Activated CD8-positive, alpha-beta T cell treated with anti-CD3 and anti-CD28 coated beads for 36 hours (primary cell): ENCODE measurements around the gene TDRD12. TPM values are rescaled to one million over a fixed set of nuclear protein-coding genes. Genes with fewer than 3 reads are reported as not detected.
A peak's percentile ranks its signal among the peaks of the same experiment; 100 is the strongest.

Source experiments
- ATAC-seq: fragments of 200-7000 bp; cut with Tn5 transposase; one replicate; pipeline ENCODE4 v1.10.0; 2021; ENCODE audit warnings: mild to moderate bottlenecking, moderate library complexity
- CTCF ChIA-PET: fragments of 350-600 bp; sonication (Branson Sonifier 250); formaldehyde crosslinking; loops from one replicate; lab custom pipeline; 2021; ENCODE audit warnings: antibody characterized with exemption; lab: Charles Lee
- POLR2A ChIA-PET: fragments of 350-600 bp; sonication (Branson Sonifier 250); formaldehyde crosslinking; loops from one replicate; lab custom pipeline; 2021; ENCODE audit warnings: antibody characterized with exemption; lab: Charles Lee
- DNase-seq: peaks from one replicate; pipeline ENCODE4 v3.0.0-alpha.2; 2020
- H3K27ac Mint-ChIP-seq: one replicate; pipeline ENCODE4 v1.8.0; 2021; ENCODE audit warnings: mild to moderate bottlenecking, mixed read lengths
- H3K27me3 Mint-ChIP-seq: one replicate; pipeline ENCODE4 v1.8.0; 2021; ENCODE audit warnings: mixed read lengths
- H3K36me3 Mint-ChIP-seq: one replicate; pipeline ENCODE4 v1.8.0; 2021; ENCODE audit warnings: low read depth, mixed read lengths
- H3K4me1 Mint-ChIP-seq: one replicate; pipeline ENCODE4 v1.8.0; 2021; ENCODE audit warnings: low read depth, mixed read lengths
- H3K4me3 Mint-ChIP-seq: one replicate; pipeline ENCODE4 v1.8.0; 2021; ENCODE audit warnings: mild to moderate bottlenecking, moderate library complexity, mixed read lengths
- H3K9me3 Mint-ChIP-seq: one replicate; pipeline ENCODE4 v1.8.0; 2021; ENCODE audit warnings: mixed read lengths
- CTCF ChIP-seq: fragments of 200-600 bp; IDR thresholded peaks from one replicate; pipeline ENCODE4 v1.8.0; 2022; ENCODE audit warnings: antibody characterized with exemption, mild to moderate bottlenecking
- intact Hi-C: fragments of 100-400 bp; cut with micrococcal nuclease; formaldehyde crosslinking; loops from one replicate; pipeline ENCODE4 v1.10.0; 2022
- total RNA-seq, 2 experiments: library from RNA; stranded (reverse); gene quantifications; one replicate each; pipeline ENCODE4 v1.2.3, GENCODE V29; 2021

The TDRD12 gene
- under 1 TPM in 1 of 2 experiments, not detected in 1; 0.13 TPM for total RNA-seq

- Mint-ChIP-seq H3K4me3 (no peak within 1 kb of the TSS), H3K36me3 (peaks cover 14% of the 10 kb centered on the region), H3K4me1 (no peaks in the 10 kb centered on the region), H3K27ac (no peak within 1 kb of the TSS), H3K27me3 (no peaks in the 10 kb centered on the region), H3K9me3 (no peaks in the 10 kb centered on the region)
- intact Hi-C loops = no loop called here
- ATAC-seq = no peak
- TF ChIP-seq CTCF = no peak
- ChIA-PET CTCF (no interaction called here), POLR2A (no interaction called here)
- no peak for DNase-seq
Observed at GRCh38 chr19:32719611-32720059, at the start of gene TDRD12. Gene TDRD12 (plus strand): TSS chr19:32719767. CDS start chr19:32720073, 306 bp downstream.

GRCh38 chr19:32671883-32672593, 47.5 kb upstream of the TDRD12 start:
- intact Hi-C loops = no loop called here
- no peak for DNase-seq
- TF ChIP-seq CTCF = no peak
- H3K27me3 Mint-ChIP-seq = peaks cover 5% of the 10 kb centered on the region
- no peaks in the 10 kb centered on the region for H3K9me3 Mint-ChIP-seq
- peaks cover 4% of the 10 kb centered on the region for H3K36me3 Mint-ChIP-seq
- ChIA-PET POLR2A (interaction anchor here (1.3 kb wide), 1 partner anchor 18 kb away, joined by 4 read pairs; no protein-coding TSS in a partner anchor), CTCF (interaction anchor here (1.1 kb wide), 1 partner anchor 72 kb away, joined by 3 read pairs; no protein-coding TSS in a partner anchor)
- ATAC-seq = no peak
- H3K27ac Mint-ChIP-seq = no peak overlapping the region
- H3K4me3 Mint-ChIP-seq = no peak overlapping the region
- peaks cover 33% of the 10 kb centered on the region for H3K4me1 Mint-ChIP-seq

- DNase-seq (no peak), ATAC-seq (no peak)
- CTCF ChIA-PET = interaction anchor here (0.6 kb wide), 1 partner anchor 25 kb away, joined by 3 read pairs; no protein-coding TSS in a partner anchor
- intact Hi-C loops = no loop called here
- peaks cover 12% of the 10 kb centered on the region for H3K27me3 Mint-ChIP-seq
- H3K9me3 Mint-ChIP-seq = no peaks in the 10 kb centered on the region
- peaks cover 38% of the 10 kb centered on the region for H3K4me1 Mint-ChIP-seq
- H3K4me3 Mint-ChIP-seq = peak overlapping the region; percentile 48
- H3K36me3 Mint-ChIP-seq = peaks cover 4% of the 10 kb centered on the region
- POLR2A ChIA-PET = interaction anchor here (1.2 to 1.3 kb wide), 2 partner anchors 18 to 20 kb away, joined by 3 to 4 read pairs; no protein-coding TSS in a partner anchor
- no peak for TF ChIP-seq CTCF
- H3K27ac Mint-ChIP-seq = no peak overlapping the region
Observed at GRCh38 chr19:32672841-32673240, 46.7 kb upstream of the TDRD12 start.

GRCh38 chr19:32673573-32673972, 46.0 kb upstream of the TDRD12 start:
- H3K4me3 Mint-ChIP-seq = peak overlapping the region; percentile 88
- CTCF ChIA-PET = interaction anchor here (1.0 kb wide), 1 partner anchor 73 kb away, joined by 3 read pairs; no protein-coding TSS in a partner anchor

More at GRCh38 chr19:32673573-32673972, 46.0 kb upstream of the TDRD12 start:
- H3K27me3 Mint-ChIP-seq = peaks cover 12% of the 10 kb centered on the region
- no peak overlapping the region for H3K27ac Mint-ChIP-seq
- no peak for DNase-seq
- no peak for ATAC-seq
- no peaks in the 10 kb centered on the region for H3K9me3 Mint-ChIP-seq
- no peak for TF ChIP-seq CTCF
- POLR2A ChIA-PET = interaction anchor here (0.8 to 1.3 kb wide), 4 partner anchors 17 to 92 kb away, joined by 3 to 5 read pairs (median 4); partner anchors contain the start of genes NUDT19 and PDCD5
- intact Hi-C loops = no loop called here
- peaks cover 4% of the 10 kb centered on the region for H3K36me3 Mint-ChIP-seq
- peaks cover 38% of the 10 kb centered on the region for H3K4me1 Mint-ChIP-seq
